HG03060 (cell line): ENCODE results near the gene KSR2.
"Not testable (repeated sequence)": the region's sequence is repeated elsewhere in the genome, so short reads cannot be mapped to it uniquely, and the experiment has no call there.

ENCODE experiments used
- ATAC-seq: cut with Tn5 transposase; IDR thresholded peaks from one replicate; pipeline ENCODE4 v1.9.1; 2021; ENCODE audit warnings: low read depth, moderate number of reproducible peaks; ENCODE audit not compliant: unreplicated experiment

The KSR2 gene

GRCh38 chr12:117832459-117833457, 136.0 kb downstream of the KSR2 start:
- ATAC-seq, result no peak

- no peak for ATAC-seq
Measured at GRCh38 chr12:117830471-117830870, 138.3 kb downstream of the KSR2 start.

- ATAC-seq, result no peak
Measured at GRCh38 chr12:117829108-117829507, 139.7 kb downstream of the KSR2 start.

GRCh38 chr12:117827660-117828059, 141.1 kb downstream of the KSR2 start:
- no peak for ATAC-seq

GRCh38 chr12:117825827-117826226, 143.0 kb downstream of the KSR2 start:
- ATAC-seq, result no peak

- ATAC-seq, result no peak
Measured at GRCh38 chr12:117821480-117822175, 147.2 kb downstream of the KSR2 start.

GRCh38 chr12:117820216-117820907, 148.4 kb downstream of the KSR2 start:
- no peak for ATAC-seq

- no peak for ATAC-seq
Measured at GRCh38 chr12:117819160-117819559, 149.6 kb downstream of the KSR2 start.

GRCh38 chr12:117818400-117818799, 150.4 kb downstream of the KSR2 start:
- no peak for ATAC-seq

GRCh38 chr12:117809509-117809908, 159.3 kb downstream of the KSR2 start:
- no peak for ATAC-seq

- ATAC-seq, result no peak
Measured at GRCh38 chr12:117807946-117808345, 160.8 kb downstream of the KSR2 start.

- no peak for ATAC-seq
Measured at GRCh38 chr12:117807355-117807754, 161.4 kb downstream of the KSR2 start.

- ATAC-seq, result no peak
Measured at GRCh38 chr12:117805865-117806264, 162.9 kb downstream of the KSR2 start.

- no peak for ATAC-seq
Measured at GRCh38 chr12:117803001-117803400, 165.8 kb downstream of the KSR2 start.

- ATAC-seq, result not testable (repeated sequence)
Measured at GRCh38 chr12:117800711-117801110, 168.1 kb downstream of the KSR2 start.

- no peak for ATAC-seq
Measured at GRCh38 chr12:117797202-117797601, 171.6 kb downstream of the KSR2 start.

- ATAC-seq, result no peak
Measured at GRCh38 chr12:117792877-117793424, 175.8 kb downstream of the KSR2 start.

GRCh38 chr12:117792471-117792870, 176.3 kb downstream of the KSR2 start:
- no peak for ATAC-seq

GRCh38 chr12:117790948-117791347, 177.8 kb downstream of the KSR2 start:
- ATAC-seq, result no peak

GRCh38 chr12:117790198-117790597, 178.6 kb downstream of the KSR2 start:
- no peak for ATAC-seq
